Measurements from ENCODE around the gene GNG3.
"Not testable (repeated sequence)": the region's sequence is repeated elsewhere in the genome, so short reads cannot be mapped to it uniquely, and the experiment has no call there.

Gene GNG3

DNA sequence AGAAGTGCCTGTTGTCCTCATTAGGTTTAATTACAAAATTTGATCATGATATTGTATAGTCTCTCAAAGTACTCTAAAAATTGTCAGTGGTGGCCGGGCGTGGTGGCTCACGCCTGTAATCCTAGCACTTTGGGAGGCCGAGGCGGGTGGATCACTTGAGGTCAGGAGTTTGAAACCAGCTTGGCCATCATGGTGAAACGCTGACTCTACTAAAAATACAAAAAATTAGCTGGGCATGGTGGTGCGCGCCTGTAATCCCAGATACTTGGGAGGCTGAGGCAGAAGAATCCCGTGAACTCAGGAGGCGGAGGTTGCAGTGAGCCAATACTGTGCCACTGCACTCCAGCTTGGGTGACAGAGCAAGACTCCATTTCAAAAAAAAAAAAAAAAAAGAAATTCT, 32.1 kb upstream of the GNG3 start:
- H3K27me3 ChIP-seq (ENCODE audit: control insufficient read depth, insufficient read depth, low read length); H3K27ac ChIP-seq (ENCODE audit: low read length): not testable (repeated sequence)
- peaks cover 20% of the 10 kb centered on the region for H3K36me3 ChIP-seq (ENCODE audit: control insufficient read depth, low read depth, low read length)

GRCh38 chr11:62676698-62677097, 30.8 kb upstream of the GNG3 start:
- Histone ChIP-seq H3K27me3 (ENCODE audit: control insufficient read depth, insufficient read depth, low read length) (no peaks in the 10 kb centered on the region), H3K9ac (ENCODE audit: low read length) (no peak overlapping the region), H3K4me1 (ENCODE audit: control insufficient read depth, low read depth, low read length) (no peaks in the 10 kb centered on the region), H3K9me3 (ENCODE audit: control insufficient read depth, low read depth, low read length) (no peaks in the 10 kb centered on the region), H3K4me3 (ENCODE audit: low read length) (no peak overlapping the region), H3K36me3 (ENCODE audit: control insufficient read depth, low read depth, low read length) (peaks cover 20% of the 10 kb centered on the region), H3K27ac (ENCODE audit: low read length) (no peak overlapping the region)

More for the DNA sequence above, 32.1 kb upstream of the GNG3 start:
- H3K9me3 ChIP-seq (ENCODE audit: control insufficient read depth, low read depth, low read length); H3K4me3 ChIP-seq (ENCODE audit: low read length); H3K4me1 ChIP-seq (ENCODE audit: control insufficient read depth, low read depth, low read length); H3K9ac ChIP-seq (ENCODE audit: low read length): not testable (repeated sequence)

GRCh38 chr11:62677156-62677555, 30.3 kb upstream of the GNG3 start:
- H3K36me3 ChIP-seq (ENCODE audit: control insufficient read depth, low read depth, low read length): peaks cover 20% of the 10 kb centered on the region
- H3K27me3 ChIP-seq (ENCODE audit: control insufficient read depth, insufficient read depth, low read length): no peaks in the 10 kb centered on the region
- no peaks in the 10 kb centered on the region for H3K9me3 ChIP-seq (ENCODE audit: control insufficient read depth, low read depth, low read length)
- H3K4me1 ChIP-seq (ENCODE audit: control insufficient read depth, low read depth, low read length): no peaks in the 10 kb centered on the region
- H3K27ac ChIP-seq (ENCODE audit: low read length): no peak overlapping the region
- no peak overlapping the region for H3K4me3 ChIP-seq (ENCODE audit: low read length)
- no peak overlapping the region for H3K9ac ChIP-seq (ENCODE audit: low read length)

DNA sequence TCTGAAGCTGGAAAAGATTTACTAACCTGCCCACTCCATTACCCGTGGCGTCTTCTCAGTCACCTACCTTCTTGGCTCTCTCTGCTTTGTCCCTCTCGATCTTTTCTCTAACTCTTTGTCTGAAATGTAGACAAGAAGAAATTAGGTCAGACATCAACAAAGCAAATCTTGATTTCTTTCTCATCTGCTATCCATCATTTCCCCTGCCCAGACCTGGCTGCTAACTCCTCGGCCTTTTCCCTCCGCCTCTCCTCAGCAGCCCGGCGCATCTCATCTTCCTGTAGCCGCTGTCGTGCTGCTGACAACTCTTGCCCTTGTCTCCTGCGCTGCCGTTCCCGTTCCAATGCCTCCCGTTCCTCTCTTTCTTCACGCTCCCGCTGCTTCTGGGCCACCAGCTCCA, 29.8 kb upstream of the GNG3 start:
- Histone ChIP-seq H3K36me3 (ENCODE audit: control insufficient read depth, low read depth, low read length) (peaks cover 20% of the 10 kb centered on the region), H3K4me1 (ENCODE audit: control insufficient read depth, low read depth, low read length) (no peaks in the 10 kb centered on the region), H3K27ac (ENCODE audit: low read length) (no peak overlapping the region), H3K27me3 (ENCODE audit: control insufficient read depth, insufficient read depth, low read length) (no peaks in the 10 kb centered on the region), H3K9me3 (ENCODE audit: control insufficient read depth, low read depth, low read length) (no peaks in the 10 kb centered on the region), H3K4me3 (ENCODE audit: low read length) (peak overlapping the region; percentile 92), H3K9ac (ENCODE audit: low read length) (no peak overlapping the region)

DNA sequence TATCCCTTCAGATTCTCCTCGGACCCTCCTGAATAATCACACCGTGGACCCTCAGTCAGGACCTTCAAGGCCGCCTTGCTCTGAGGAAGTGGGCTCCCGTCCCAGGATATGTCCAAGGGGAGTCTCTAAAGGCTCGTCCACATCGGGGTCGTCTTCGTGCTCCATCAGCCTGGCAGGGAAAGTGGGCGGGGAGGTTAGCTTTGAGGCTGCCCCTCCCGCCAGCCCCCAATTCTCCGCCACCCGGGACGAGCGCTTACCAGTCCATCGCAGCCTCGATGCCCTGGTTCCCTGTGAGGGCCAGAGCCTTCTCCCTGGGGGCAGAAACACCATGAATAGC, 29.1 kb upstream of the GNG3 start:
- Histone ChIP-seq H3K27me3 (ENCODE audit: control insufficient read depth, insufficient read depth, low read length) (no peaks in the 10 kb centered on the region), H3K27ac (ENCODE audit: low read length) (no peak overlapping the region), H3K4me1 (ENCODE audit: control insufficient read depth, low read depth, low read length) (no peaks in the 10 kb centered on the region), H3K9me3 (ENCODE audit: control insufficient read depth, low read depth, low read length) (no peaks in the 10 kb centered on the region), H3K36me3 (ENCODE audit: control insufficient read depth, low read depth, low read length) (peaks cover 20% of the 10 kb centered on the region), H3K9ac (ENCODE audit: low read length) (peak overlapping the region; percentile 88), H3K4me3 (ENCODE audit: low read length) (peak overlapping the region; percentile 92)

DNA sequence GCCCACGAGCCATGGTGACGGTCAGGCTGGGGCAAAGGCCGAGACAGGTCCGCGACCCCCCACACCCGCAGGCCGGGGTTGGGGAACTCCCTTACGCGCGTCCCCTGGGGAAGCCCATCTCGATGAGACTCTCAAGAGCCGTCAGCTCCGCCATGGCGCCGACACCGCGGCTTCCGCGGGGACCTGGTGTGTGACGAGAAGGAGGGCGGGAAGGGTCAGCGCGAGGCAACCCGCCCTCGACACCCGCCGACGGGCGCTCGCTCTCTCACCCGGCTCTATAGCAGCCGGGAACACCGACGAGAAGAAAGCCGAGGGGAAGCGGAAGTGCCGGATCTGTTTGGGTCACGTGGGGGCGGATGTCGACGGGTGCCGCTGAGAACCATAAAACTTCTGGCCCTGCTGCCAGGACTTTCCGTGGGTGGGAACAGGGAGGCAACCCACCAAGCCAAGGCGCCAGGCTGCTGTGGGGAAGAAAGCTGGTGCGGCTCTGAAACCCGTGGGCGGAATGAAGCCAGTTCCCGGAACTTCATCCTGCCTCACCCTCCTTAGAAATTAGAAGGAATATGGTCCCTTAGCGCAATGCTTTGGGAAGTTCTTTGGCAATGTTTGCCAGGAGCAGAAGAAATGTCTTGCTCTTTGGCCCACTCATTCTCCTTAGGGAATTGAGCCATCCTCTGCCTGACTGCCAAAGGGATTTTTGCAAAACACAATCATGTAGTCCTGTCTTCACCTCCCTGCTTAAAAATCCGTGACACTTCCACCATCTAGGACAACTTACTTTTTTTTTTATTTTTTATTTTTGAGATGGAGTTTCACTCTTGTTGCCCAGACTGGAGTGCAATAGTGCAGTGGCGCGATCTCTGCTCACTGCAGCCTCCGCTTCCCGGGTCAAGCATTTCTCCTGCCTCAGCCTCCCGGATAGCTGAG, 28.4 kb upstream of the GNG3 start, which contains the start of gene UBXN1:
UBXN1 (minus strand) TSS at position 304 of the 927 bp plus-strand sequence; CDS start at position 154, 150 bp downstream.
- Histone ChIP-seq H3K4me1 (ENCODE audit: control insufficient read depth, low read depth, low read length) (no peaks in the 10 kb centered on the region), H3K36me3 (ENCODE audit: control insufficient read depth, low read depth, low read length) (peaks cover 20% of the 10 kb centered on the region), H3K27ac (ENCODE audit: low read length) (peak within 1 kb of the TSS; percentile 70), H3K27me3 (ENCODE audit: control insufficient read depth, insufficient read depth, low read length) (no peaks in the 10 kb centered on the region), H3K9me3 (ENCODE audit: control insufficient read depth, low read depth, low read length) (no peaks in the 10 kb centered on the region), H3K9ac (ENCODE audit: low read length) (peak within 1 kb of the TSS; percentile 88), H3K4me3 (ENCODE audit: low read length) (peak within 1 kb of the TSS; percentile 92)

DNA sequence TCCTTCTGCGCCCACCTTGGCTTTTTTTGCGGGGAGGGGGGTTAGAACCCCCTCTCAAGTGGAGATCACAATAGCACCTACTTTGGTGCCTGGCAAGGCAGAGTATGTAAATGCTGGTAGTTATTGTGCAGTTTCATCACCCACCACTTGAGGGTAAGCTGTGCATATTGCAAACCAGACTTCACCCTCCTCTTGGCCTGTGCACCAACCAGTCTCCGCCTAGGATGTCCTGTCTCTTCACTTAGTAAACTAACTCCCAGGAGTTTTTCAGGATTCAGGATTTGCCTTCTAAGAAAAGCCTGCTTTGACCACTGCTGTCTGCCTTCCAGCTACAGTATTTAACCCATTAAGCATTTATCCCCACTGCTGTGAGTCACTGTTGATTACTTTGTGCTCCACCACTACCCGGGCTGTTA, 26.6 kb upstream of the GNG3 start:
- no peak overlapping the region for H3K4me3 ChIP-seq (ENCODE audit: low read length)
- peaks cover 16% of the 10 kb centered on the region for H3K36me3 ChIP-seq (ENCODE audit: control insufficient read depth, low read depth, low read length)
- no peaks in the 10 kb centered on the region for H3K4me1 ChIP-seq (ENCODE audit: control insufficient read depth, low read depth, low read length)
- no peak overlapping the region for H3K9ac ChIP-seq (ENCODE audit: low read length)
- H3K27me3 ChIP-seq (ENCODE audit: control insufficient read depth, insufficient read depth, low read length): no peaks in the 10 kb centered on the region
- H3K9me3 ChIP-seq (ENCODE audit: control insufficient read depth, low read depth, low read length): no peaks in the 10 kb centered on the region
- no peak overlapping the region for H3K27ac ChIP-seq (ENCODE audit: low read length)

GRCh38 chr11:62682518-62682917, 25.0 kb upstream of the GNG3 start:
- no peak overlapping the region for H3K9ac ChIP-seq (ENCODE audit: low read length)
- H3K36me3 ChIP-seq (ENCODE audit: control insufficient read depth, low read depth, low read length): peaks cover 2% of the 10 kb centered on the region
- H3K27me3 ChIP-seq (ENCODE audit: control insufficient read depth, insufficient read depth, low read length): no peaks in the 10 kb centered on the region
- no peaks in the 10 kb centered on the region for H3K4me1 ChIP-seq (ENCODE audit: control insufficient read depth, low read depth, low read length)
- H3K9me3 ChIP-seq (ENCODE audit: control insufficient read depth, low read depth, low read length): no peaks in the 10 kb centered on the region
- H3K4me3 ChIP-seq (ENCODE audit: low read length): no peak overlapping the region
- H3K27ac ChIP-seq (ENCODE audit: low read length): no peak overlapping the region

GRCh38 chr11:62687508-62688396, 19.7 kb upstream of the GNG3 start:
- Histone ChIP-seq H3K9ac (ENCODE audit: low read length) (no peak overlapping the region), H3K36me3 (ENCODE audit: control insufficient read depth, low read depth, low read length) (peaks cover 22% of the 10 kb centered on the region), H3K27me3 (ENCODE audit: control insufficient read depth, insufficient read depth, low read length) (no peaks in the 10 kb centered on the region), H3K9me3 (ENCODE audit: control insufficient read depth, low read depth, low read length) (no peaks in the 10 kb centered on the region), H3K27ac (ENCODE audit: low read length) (no peak overlapping the region), H3K4me1 (ENCODE audit: control insufficient read depth, low read depth, low read length) (no peaks in the 10 kb centered on the region), H3K4me3 (ENCODE audit: low read length) (no peak overlapping the region)

DNA sequence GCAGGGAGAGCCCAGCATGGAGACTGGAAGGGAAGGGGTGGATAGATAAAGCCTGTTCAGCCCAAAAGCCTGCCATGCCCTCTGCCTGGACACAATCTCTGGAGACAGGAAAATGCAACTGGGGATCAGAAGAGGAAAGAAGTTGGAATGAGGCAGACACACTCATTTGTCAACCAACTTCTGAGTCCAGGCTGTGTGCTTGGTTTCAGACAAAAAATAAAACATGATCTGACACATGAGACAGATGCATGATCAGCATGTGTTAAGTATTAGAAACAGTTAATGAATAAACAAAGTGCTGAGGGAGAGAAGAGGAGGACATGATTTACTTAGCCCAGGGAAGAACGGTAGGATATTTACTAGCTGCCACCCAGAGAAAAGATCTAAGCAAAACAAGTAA, 19.0 kb upstream of the GNG3 start:
- Histone ChIP-seq H3K9me3 (ENCODE audit: control insufficient read depth, low read depth, low read length) (no peaks in the 10 kb centered on the region), H3K27me3 (ENCODE audit: control insufficient read depth, insufficient read depth, low read length) (no peaks in the 10 kb centered on the region), H3K4me3 (ENCODE audit: low read length) (no peak overlapping the region), H3K9ac (ENCODE audit: low read length) (no peak overlapping the region), H3K4me1 (ENCODE audit: control insufficient read depth, low read depth, low read length) (no peaks in the 10 kb centered on the region), H3K36me3 (ENCODE audit: control insufficient read depth, low read depth, low read length) (peaks cover 28% of the 10 kb centered on the region), H3K27ac (ENCODE audit: low read length) (no peak overlapping the region)

DNA sequence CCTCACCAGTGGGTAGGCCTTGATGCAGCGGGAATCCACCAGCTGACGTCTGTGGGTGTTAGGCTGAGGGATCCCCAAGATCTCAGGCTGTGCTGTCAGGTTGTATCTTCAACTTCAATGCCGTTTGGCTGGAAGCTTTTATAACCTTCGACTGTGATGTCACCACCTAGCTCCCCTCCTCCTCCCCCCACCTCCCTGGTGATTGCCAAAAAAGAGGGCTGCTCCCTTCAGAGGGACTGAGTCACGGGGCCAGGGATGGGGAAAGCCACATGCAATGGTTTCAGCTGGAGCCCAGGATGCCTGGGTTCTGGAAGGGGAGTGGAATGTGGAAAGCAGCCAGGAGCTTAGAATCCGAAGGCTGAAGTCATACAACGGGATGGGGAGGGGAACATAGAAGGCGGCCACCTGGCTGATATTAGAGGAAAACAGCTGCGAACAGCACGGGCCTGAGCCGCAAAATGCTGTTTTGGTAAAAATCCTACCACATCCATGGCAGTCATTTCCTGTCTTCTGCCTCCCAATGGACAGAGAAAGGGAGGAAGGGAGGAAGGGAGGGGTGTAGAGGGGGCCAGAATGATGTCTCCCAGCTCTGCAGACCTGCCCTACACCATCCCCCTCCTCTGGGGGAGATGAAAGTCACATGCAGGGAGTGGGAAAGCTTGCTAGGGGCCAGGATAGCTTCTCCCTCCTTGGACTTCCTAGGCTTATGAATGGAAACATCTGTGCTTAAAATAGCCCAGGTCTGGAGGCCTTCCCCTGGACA, 17.9 kb upstream of the GNG3 start, which contains the start of gene LRRN4CL:
LRRN4CL (minus strand) TSS at position 110 of the 763 bp plus-strand sequence. CDS start 1,022 bp downstream, outside the sequence.
- Histone ChIP-seq H3K9ac (ENCODE audit: low read length) (no peak within 1 kb of the TSS), H3K27me3 (ENCODE audit: control insufficient read depth, insufficient read depth, low read length) (no peaks in the 10 kb centered on the region), H3K9me3 (ENCODE audit: control insufficient read depth, low read depth, low read length) (no peaks in the 10 kb centered on the region), H3K4me3 (ENCODE audit: low read length) (no peak within 1 kb of the TSS), H3K36me3 (ENCODE audit: control insufficient read depth, low read depth, low read length) (peaks cover 28% of the 10 kb centered on the region), H3K4me1 (ENCODE audit: control insufficient read depth, low read depth, low read length) (no peaks in the 10 kb centered on the region), H3K27ac (ENCODE audit: low read length) (no peak within 1 kb of the TSS)
